Neural progenitor cell (in vitro differentiated cells): ENCODE results near the gene OPCML. TPM values are rescaled to one million over a fixed set of nuclear protein-coding genes. Genes with fewer than 3 reads are reported as not detected.

ENCODE experiments used
- DNase-seq: peaks from one replicate; pipeline ENCODE4 v3.0.0-alpha.2; 2016; ENCODE audit warnings: low spot score
- H2AFZ ChIP-seq: fragments of 200-600 bp; sonication (generic); replicated peaks from 2 replicates; pipeline ENCODE4 v1.6.1; 2016; ENCODE audit warnings: antibody characterized with exemption
- H3F3A ChIP-seq: fragments of 200-600 bp; sonication (generic); 2 replicates; pipeline ENCODE4 v1.6.1; 2016; ENCODE audit warnings: antibody characterized with exemption, low read depth
- H3K27ac ChIP-seq: fragments of 200-600 bp; sonication (generic); 2 replicates; pipeline ENCODE4 v1.5.1; 2016; ENCODE audit warnings: mild to moderate bottlenecking
- H3K27me3 ChIP-seq: fragments of 200-600 bp; sonication (generic); 2 replicates; pipeline ENCODE4 v1.6.1; 2016; ENCODE audit warnings: mild to moderate bottlenecking, moderate library complexity
- H3K36me3 ChIP-seq: fragments of 200-600 bp; sonication (generic); 2 replicates; pipeline ENCODE4 v1.5.1; 2016
- H3K4me1 ChIP-seq: fragments of 200-600 bp; sonication (generic); 2 replicates; pipeline ENCODE4 v1.6.1; 2016; ENCODE audit warnings: mixed run types
- H3K4me2 ChIP-seq: fragments of 200-600 bp; sonication (generic); 2 replicates; pipeline ENCODE4 v1.6.1; 2016
- H3K4me3 ChIP-seq: fragments of 200-600 bp; sonication (generic); 2 replicates; pipeline ENCODE4 v1.5.1; 2016
- H3K79me2 ChIP-seq: fragments of 200-600 bp; sonication (generic); 2 replicates; pipeline ENCODE4 v1.6.1; 2016; ENCODE audit warnings: low read depth
- H3K9ac ChIP-seq: fragments of 200-600 bp; sonication (generic); 2 replicates; pipeline ENCODE4 v1.6.1; 2016
- H3K9me3 ChIP-seq: fragments of 200-600 bp; sonication (generic); 2 replicates; pipeline ENCODE4 v1.5.1; 2016; ENCODE audit warnings: low read depth
- H4K20me1 ChIP-seq: fragments of 200-600 bp; sonication (generic); 2 replicates; pipeline ENCODE4 v1.6.1; 2016; ENCODE audit warnings: low read depth
- H3K27ac Mint-ChIP-seq: 3 replicates; pipeline ENCODE4 v1.8.0; 2021; ENCODE audit warnings: mixed read lengths
- H3K27me3 Mint-ChIP-seq: 2 replicates; pipeline ENCODE4 v1.8.0; 2022; ENCODE audit warnings: low read depth, mild to moderate bottlenecking, inconsistent platforms, moderate library complexity, mixed read lengths; ENCODE audit not compliant: insufficient read depth
- H3K36me3 Mint-ChIP-seq: 3 replicates; pipeline ENCODE4 v1.8.0; 2021; ENCODE audit warnings: mixed read lengths
- H3K4me1 Mint-ChIP-seq: 3 replicates; pipeline ENCODE4 v1.8.0; 2021; ENCODE audit warnings: mixed read lengths
- H3K4me3 Mint-ChIP-seq: 3 replicates; pipeline ENCODE4 v1.8.0; 2021; ENCODE audit warnings: mild to moderate bottlenecking, moderate library complexity, mixed read lengths
- H3K9me3 Mint-ChIP-seq: 3 replicates; pipeline ENCODE4 v1.8.0; 2020; ENCODE audit warnings: mixed read lengths
- CTCF ChIP-seq: fragments of 200-600 bp; sonication (generic); IDR thresholded peaks from 2 replicates; pipeline ENCODE4 v1.5.1; 2017; ENCODE audit warnings: antibody characterized with exemption, mild to moderate bottlenecking
- EZH2 ChIP-seq: fragments of 200-600 bp; sonication (generic); IDR thresholded peaks from 2 replicates; pipeline ENCODE4 v1.6.1; 2017; ENCODE audit warnings: antibody characterized with exemption, mild to moderate bottlenecking, moderate library complexity
- EZH2phosphoT487 ChIP-seq: fragments of 200-600 bp; sonication (generic); IDR thresholded peaks from 2 replicates; pipeline ENCODE4 v1.6.1; 2017; ENCODE audit warnings: antibody characterized with exemption
- total RNA-seq: library from RNA; depleted of rRNA; stranded (reverse); fragments of >200 nt; gene quantifications from 2 replicates; pipeline ENCODE4 v1.2.3, GENCODE V29; 2015; ENCODE audit warnings: low replicate concordance

Gene OPCML
- total RNA-seq, 1 donor from 2014 or later: 0.02 TPM

- no peak for DNase-seq
- H3F3A ChIP-seq: no peaks in the 10 kb centered on the region
- H3K4me1 ChIP-seq: no peaks in the 10 kb centered on the region
- no peaks in the 10 kb centered on the region for H3K9me3 ChIP-seq
- H4K20me1 ChIP-seq: no peaks in the 10 kb centered on the region
- Mint-ChIP-seq H3K36me3 (no peaks in the 10 kb centered on the region), H3K27ac (no peak overlapping the region), H3K4me1 (peaks cover 3% of the 10 kb centered on the region), H3K4me3 (no peak overlapping the region), H3K9me3 (no peaks in the 10 kb centered on the region), H3K27me3 (peaks cover 2% of the 10 kb centered on the region)
- H3K9ac ChIP-seq: no peak overlapping the region
- TF ChIP-seq EZH2 (no peak), CTCF (no peak), EZH2phosphoT487 (no peak)
- H3K4me3 ChIP-seq: no peak overlapping the region
- no peaks in the 10 kb centered on the region for H3K27me3 ChIP-seq
- H3K4me2 ChIP-seq: no peak overlapping the region
- no peak overlapping the region for H3K27ac ChIP-seq
- no peak overlapping the region for H2AFZ ChIP-seq
- H3K36me3 ChIP-seq: no peaks in the 10 kb centered on the region
- H3K79me2 ChIP-seq: no peaks in the 10 kb centered on the region
These were observed 555.1 kb downstream of the OPCML start for GRCh38 chr11:132977241-132977640.

GRCh38 chr11:132976115-132976514 is 556.2 kb downstream of the OPCML start:
- H3K4me3 Mint-ChIP-seq: no peak overlapping the region
- no peaks in the 10 kb centered on the region for H3K36me3 ChIP-seq
- no peak overlapping the region for H3K4me2 ChIP-seq
- H3K9me3 ChIP-seq: no peaks in the 10 kb centered on the region
- H3K4me1 ChIP-seq: no peaks in the 10 kb centered on the region
- H3K9ac ChIP-seq: no peak overlapping the region
- no peak overlapping the region for H3K27ac Mint-ChIP-seq
- H3F3A ChIP-seq: no peaks in the 10 kb centered on the region
- H3K79me2 ChIP-seq: no peaks in the 10 kb centered on the region
- no peaks in the 10 kb centered on the region for H3K36me3 Mint-ChIP-seq
- no peaks in the 10 kb centered on the region for H3K9me3 Mint-ChIP-seq
- no peaks in the 10 kb centered on the region for H4K20me1 ChIP-seq
- TF ChIP-seq CTCF: no peak
- TF ChIP-seq EZH2: no peak
- TF ChIP-seq EZH2phosphoT487: no peak
- H3K27me3 ChIP-seq: no peaks in the 10 kb centered on the region
- no peak overlapping the region for H2AFZ ChIP-seq
- no peak overlapping the region for H3K4me3 ChIP-seq
- H3K4me1 Mint-ChIP-seq: peaks cover 7% of the 10 kb centered on the region
- H3K27me3 Mint-ChIP-seq: no peaks in the 10 kb centered on the region
- no peak overlapping the region for H3K27ac ChIP-seq
- DNase-seq: no peak

GRCh38 chr11:132973686-132974085 is 558.6 kb downstream of the OPCML start:
- Histone ChIP-seq H3K79me2 (no peaks in the 10 kb centered on the region), H2AFZ (peak overlapping the region; percentile 28), H3K4me1 (no peaks in the 10 kb centered on the region), H4K20me1 (no peaks in the 10 kb centered on the region), H3K27ac (no peak overlapping the region), H3K36me3 (no peaks in the 10 kb centered on the region), H3K9me3 (no peaks in the 10 kb centered on the region), H3K9ac (no peak overlapping the region), H3K27me3 (no peaks in the 10 kb centered on the region), H3K4me2 (no peak overlapping the region), H3F3A (no peaks in the 10 kb centered on the region), H3K4me3 (no peak overlapping the region)
- Mint-ChIP-seq H3K27ac (no peak overlapping the region), H3K4me3 (no peak overlapping the region), H3K4me1 (peaks cover 11% of the 10 kb centered on the region), H3K36me3 (no peaks in the 10 kb centered on the region), H3K27me3 (no peaks in the 10 kb centered on the region), H3K9me3 (no peaks in the 10 kb centered on the region)
- TF ChIP-seq EZH2phosphoT487: no peak
- TF ChIP-seq CTCF: no peak
- no peak for TF ChIP-seq EZH2
- DNase-seq: no peak

GRCh38 chr11:132972565-132972964 is 559.7 kb downstream of the OPCML start:
- Histone ChIP-seq H3K9ac (no peak overlapping the region), H3K9me3 (no peaks in the 10 kb centered on the region), H3K27me3 (no peaks in the 10 kb centered on the region), H3K4me3 (no peak overlapping the region), H2AFZ (no peak overlapping the region), H3K79me2 (no peaks in the 10 kb centered on the region), H3F3A (no peaks in the 10 kb centered on the region), H3K4me2 (no peak overlapping the region), H3K27ac (no peak overlapping the region), H4K20me1 (no peaks in the 10 kb centered on the region), H3K4me1 (no peaks in the 10 kb centered on the region), H3K36me3 (no peaks in the 10 kb centered on the region)
- no peaks in the 10 kb centered on the region for H3K9me3 Mint-ChIP-seq
- H3K4me3 Mint-ChIP-seq: no peak overlapping the region
- no peak for DNase-seq
- peaks cover 11% of the 10 kb centered on the region for H3K4me1 Mint-ChIP-seq
- TF ChIP-seq EZH2phosphoT487 (no peak), EZH2 (no peak), CTCF (no peak)
- H3K27me3 Mint-ChIP-seq: no peaks in the 10 kb centered on the region
- no peak overlapping the region for H3K27ac Mint-ChIP-seq
- no peaks in the 10 kb centered on the region for H3K36me3 Mint-ChIP-seq
